Cardiac fibroblast (primary cell): Measurements from ENCODE around the gene TMEM209.

Experiments used
- DNase-seq, 2 donors: peaks; one replicate each; pipeline versions ENCODE4 v3.0.0 to v3.0.0-alpha.2; 2010; ENCODE audit warnings: low read depth in 2 of 2
- H3K4me3 ChIP-seq, 2 donors: replicated peaks in 1 of 2; 1 replicate in 1 of 2; 2 replicates in 1 of 2; pipeline ENCODE4 v1.5.1; 2011; ENCODE audit warnings: low read depth in 2 of 2, low read length in 2 of 2, mild to moderate bottlenecking in 2 of 2, moderate library complexity in 1 of 2
- TF ChIP-seq, protein P1 (sequence below): IDR thresholded peaks from one replicate; pipeline ENCODE4 v1.5.1; 2011; ENCODE audit warnings: low read depth, mild to moderate bottlenecking, low read length, inconsistent platforms

TMEM209 gene

DNA sequence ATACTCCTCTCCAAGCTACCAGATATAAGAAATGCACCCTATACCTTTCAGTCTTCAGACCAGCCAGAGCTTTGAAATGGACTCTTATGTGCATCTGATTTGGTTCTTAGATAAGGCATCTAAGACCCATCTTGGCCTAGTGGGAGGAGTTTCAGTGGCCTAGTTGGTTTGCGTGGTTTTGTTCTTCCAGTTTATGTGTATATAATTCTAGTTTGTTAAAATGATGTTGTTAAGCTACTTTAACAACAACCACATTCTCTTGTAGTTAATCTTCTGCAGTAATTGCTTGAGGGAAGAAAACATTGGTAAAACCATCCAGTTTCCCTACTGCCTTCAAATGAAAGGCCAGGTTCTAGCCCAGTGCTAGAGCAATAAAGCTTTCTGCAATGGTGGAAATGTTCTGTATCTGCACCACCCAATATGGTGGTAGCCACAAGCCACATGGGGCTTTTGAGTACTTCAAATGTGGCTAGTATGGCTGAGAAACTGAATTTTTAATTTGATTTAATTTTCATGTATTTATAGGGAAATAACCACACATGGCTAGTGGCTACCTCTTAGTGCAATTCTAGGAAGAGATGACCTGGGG is 68.5 kb downstream of the TMEM209 start:
- TF ChIP-seq, protein P1, sequence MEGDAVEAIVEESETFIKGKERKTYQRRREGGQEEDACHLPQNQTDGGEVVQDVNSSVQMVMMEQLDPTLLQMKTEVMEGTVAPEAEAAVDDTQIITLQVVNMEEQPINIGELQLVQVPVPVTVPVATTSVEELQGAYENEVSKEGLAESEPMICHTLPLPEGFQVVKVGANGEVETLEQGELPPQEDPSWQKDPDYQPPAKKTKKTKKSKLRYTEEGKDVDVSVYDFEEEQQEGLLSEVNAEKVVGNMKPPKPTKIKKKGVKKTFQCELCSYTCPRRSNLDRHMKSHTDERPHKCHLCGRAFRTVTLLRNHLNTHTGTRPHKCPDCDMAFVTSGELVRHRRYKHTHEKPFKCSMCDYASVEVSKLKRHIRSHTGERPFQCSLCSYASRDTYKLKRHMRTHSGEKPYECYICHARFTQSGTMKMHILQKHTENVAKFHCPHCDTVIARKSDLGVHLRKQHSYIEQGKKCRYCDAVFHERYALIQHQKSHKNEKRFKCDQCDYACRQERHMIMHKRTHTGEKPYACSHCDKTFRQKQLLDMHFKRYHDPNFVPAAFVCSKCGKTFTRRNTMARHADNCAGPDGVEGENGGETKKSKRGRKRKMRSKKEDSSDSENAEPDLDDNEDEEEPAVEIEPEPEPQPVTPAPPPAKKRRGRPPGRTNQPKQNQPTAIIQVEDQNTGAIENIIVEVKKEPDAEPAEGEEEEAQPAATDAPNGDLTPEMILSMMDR: no peak
- no peak for DNase-seq
- H3K4me3 ChIP-seq: no peak overlapping the region

DNA sequence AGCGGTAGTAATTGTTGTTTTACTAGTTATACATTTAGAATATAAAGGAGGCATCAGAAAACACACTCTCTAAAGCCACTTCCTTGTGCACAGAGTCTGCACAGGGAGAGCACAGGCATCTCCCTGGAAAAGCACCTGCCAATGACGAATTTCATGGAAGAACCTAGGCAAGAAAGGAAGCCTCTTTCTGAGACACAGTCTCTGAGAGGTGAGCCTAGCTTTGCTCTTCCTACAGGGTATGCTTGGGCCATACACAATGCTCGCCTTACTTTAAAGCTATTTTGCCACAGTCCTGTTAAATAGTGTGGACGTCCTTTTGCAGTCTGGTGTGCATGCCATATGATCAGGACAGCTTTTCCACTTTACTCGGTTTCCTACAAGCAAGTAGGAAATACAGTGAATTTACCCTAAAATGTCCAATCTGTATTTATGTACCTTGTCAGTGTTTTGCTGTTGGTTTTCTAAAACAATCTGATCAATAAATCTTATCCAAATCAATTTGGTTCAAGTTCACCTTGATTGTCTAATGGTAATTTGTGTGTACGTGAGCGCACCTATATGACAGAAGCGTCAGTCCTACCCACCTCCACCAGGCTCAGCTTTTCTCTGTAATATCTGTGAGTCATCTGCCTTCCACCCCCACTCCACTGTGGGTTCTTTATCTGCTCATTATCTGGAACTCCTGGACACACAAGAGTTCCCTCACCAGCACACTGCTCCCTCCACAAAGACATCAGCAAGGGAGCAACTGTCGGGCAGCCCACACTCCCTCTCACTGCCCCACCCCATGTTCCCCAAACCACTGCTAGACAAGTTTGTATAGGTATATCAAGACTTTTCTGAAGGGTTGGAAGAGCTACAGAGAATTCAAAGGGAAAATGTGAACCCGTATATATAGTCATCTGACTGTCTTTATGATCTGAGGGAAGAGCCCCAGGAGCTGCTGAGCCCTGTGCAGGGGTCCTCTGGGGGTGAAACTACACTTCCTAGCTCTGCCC is 69.7 kb downstream of the TMEM209 start:
- DNase-seq: no peak
- TF ChIP-seq, protein P1: no peak
- H3K4me3 ChIP-seq: no peak overlapping the region

DNA sequence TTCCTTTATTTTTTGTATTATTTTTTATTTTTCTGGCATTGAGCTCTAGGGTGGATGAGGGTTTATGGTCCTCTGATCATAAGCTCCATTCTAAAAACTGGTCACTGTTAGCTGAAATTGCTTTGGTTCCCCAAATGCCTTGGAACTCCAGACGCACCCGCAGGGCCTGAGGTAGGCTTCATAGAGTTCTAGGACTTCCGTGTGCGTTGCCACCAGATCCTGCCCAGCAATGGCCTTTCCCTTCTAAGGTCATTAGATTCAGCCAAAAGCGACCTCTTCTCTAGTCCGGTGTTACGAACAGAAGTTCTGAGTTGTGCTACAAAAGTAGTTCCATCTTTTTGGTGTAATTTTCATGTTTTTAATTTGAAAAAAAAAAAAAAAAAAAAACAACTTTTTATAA is 70.5 kb downstream of the TMEM209 start:
- TF ChIP-seq, protein P1: no peak
- H3K4me3 ChIP-seq: no peak overlapping the region
- no peak for DNase-seq

DNA sequence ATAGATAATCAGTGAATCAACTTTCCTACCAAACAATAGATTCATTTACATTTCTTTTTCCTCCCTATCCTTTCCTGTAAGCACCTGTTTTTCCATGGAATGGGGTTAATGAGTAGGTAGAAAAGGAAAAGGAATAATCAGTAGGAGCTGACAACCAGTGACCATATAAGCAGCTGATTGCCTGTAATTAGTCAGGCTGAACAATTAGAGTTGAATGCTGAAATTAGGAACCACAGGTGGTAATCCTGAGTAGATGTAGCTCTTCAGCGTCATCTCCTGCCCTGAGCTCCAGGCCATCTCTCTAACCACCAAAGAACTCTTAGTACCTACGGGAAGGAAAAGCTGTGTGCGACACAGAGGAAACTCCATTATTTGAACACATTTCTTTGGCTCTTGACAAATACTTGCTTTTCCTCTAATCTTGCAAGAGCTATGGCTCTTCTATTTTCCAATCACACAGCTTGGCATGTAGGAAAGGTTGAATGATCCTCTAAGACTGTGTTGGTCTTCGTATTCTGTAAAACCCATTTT is 71.0 kb downstream of the TMEM209 start:
- no peak for DNase-seq
- TF ChIP-seq, protein P1: no peak
- H3K4me3 ChIP-seq: no peak overlapping the region

DNA sequence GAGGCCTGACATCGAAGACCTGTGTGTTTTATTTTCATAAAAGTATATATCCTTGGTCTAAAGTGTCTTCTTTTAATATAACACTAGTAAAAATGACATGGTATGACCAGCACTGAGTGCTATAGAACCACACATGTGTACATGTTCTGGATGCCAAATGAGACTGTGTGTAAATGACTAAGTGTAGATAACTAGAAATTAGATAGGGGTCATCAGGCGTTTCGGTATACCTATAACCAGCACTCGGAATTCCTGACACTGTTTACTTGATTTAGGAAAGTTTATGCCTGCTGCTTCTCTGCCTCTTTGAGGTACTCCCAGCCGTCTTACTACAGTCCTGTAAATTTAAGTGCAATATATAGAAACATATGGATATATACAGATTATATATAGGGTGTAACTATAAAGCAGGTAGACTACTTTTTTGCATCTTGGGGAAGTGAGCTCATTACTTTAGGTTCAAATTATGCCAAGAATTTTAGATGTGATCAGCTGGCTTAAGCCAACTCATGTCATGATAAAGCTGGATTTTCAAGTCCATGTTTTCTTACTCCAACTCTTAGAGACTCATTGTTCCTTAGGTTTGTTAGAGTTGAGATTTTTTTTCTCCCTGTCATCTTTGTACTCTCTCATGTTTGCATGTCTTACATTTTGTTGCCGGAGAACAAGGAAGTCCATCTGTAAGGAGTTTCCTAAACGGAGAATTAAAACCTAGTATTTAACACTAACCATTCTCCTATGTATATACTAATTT is 72.0 kb downstream of the TMEM209 start:
- TF ChIP-seq, protein P1: no peak
- DNase-seq: no peak
- H3K4me3 ChIP-seq: no peak overlapping the region
